MM.1S (cell line): ENCODE measurements around the gene ELOA.
A peak's percentile ranks its signal among the peaks of the same experiment; 100 is the strongest.

ENCODE experiments used
- DNase-seq: peaks from one replicate; pipeline ENCODE4 v3.0.0-alpha.2; 2015
- H2AFZ ChIP-seq: fragments of 300-600 bp; sonication (generic); 2 replicates; pipeline ENCODE4 v1.6.0; 2016; ENCODE audit warnings: antibody characterized with exemption, low read length
- H3F3A ChIP-seq: fragments of 300-600 bp; sonication (generic); 2 replicates; pipeline ENCODE4 v1.6.1; 2016; ENCODE audit warnings: mild to moderate bottlenecking, antibody characterized with exemption, low read length, moderate library complexity, mixed read lengths; ENCODE audit not compliant: insufficient read depth
- H3K27ac ChIP-seq: fragments of 300-600 bp; sonication (generic); 2 replicates; pipeline ENCODE4 v1.5.1; 2016; ENCODE audit warnings: mild to moderate bottlenecking, low read length
- H3K27me3 ChIP-seq: fragments of 300-600 bp; sonication (generic); replicated peaks from 2 replicates; pipeline ENCODE4 v1.6.0; 2016; ENCODE audit warnings: low read length; ENCODE audit not compliant: insufficient read depth
- H3K36me3 ChIP-seq: fragments of 300-600 bp; sonication (generic); replicated peaks from 2 replicates; pipeline ENCODE4 v1.6.1; 2016; ENCODE audit warnings: mild to moderate bottlenecking, low read length, mixed read lengths; ENCODE audit not compliant: insufficient read depth
- H3K4me1 ChIP-seq: fragments of 300-600 bp; sonication (generic); 2 replicates; pipeline ENCODE4 v1.6.1; 2016; ENCODE audit warnings: low read length, mixed read lengths
- H3K4me2 ChIP-seq: fragments of 300-600 bp; sonication (generic); 2 replicates; pipeline ENCODE4 v1.6.0; 2016; ENCODE audit warnings: low read depth, low read length
- H3K4me3 ChIP-seq: fragments of 300-600 bp; sonication (generic); 2 replicates; pipeline ENCODE4 v1.5.1; 2016; ENCODE audit warnings: low read length, mixed read lengths
- H3K79me2 ChIP-seq: fragments of 300-600 bp; sonication (generic); 2 replicates; pipeline ENCODE4 v1.6.1; 2016; ENCODE audit warnings: mixed run types, low read length, mixed read lengths
- H3K9ac ChIP-seq: fragments of 300-600 bp; sonication (generic); 2 replicates; pipeline ENCODE4 v1.6.1; 2016; ENCODE audit warnings: low read length, mixed read lengths
- H3K9me2 ChIP-seq: fragments of 300-600 bp; sonication (generic); replicated peaks from 2 replicates; pipeline ENCODE4 v1.6.1; 2016; ENCODE audit warnings: mild to moderate bottlenecking, low read length, mixed read lengths; ENCODE audit not compliant: insufficient read depth
- H3K9me3 ChIP-seq: fragments of 300-600 bp; sonication (generic); replicated peaks from 2 replicates; pipeline ENCODE4 v1.6.1; 2016; ENCODE audit warnings: mild to moderate bottlenecking, low read length, mixed read lengths; ENCODE audit not compliant: insufficient read depth
- H4K20me1 ChIP-seq: fragments of 300-600 bp; sonication (generic); 2 replicates; pipeline ENCODE4 v1.6.1; 2016; ENCODE audit warnings: mild to moderate bottlenecking, low read length, moderate library complexity, mixed read lengths; ENCODE audit not compliant: insufficient read depth
- CTCF ChIP-seq: fragments of 300-600 bp; sonication (generic); IDR thresholded peaks from 2 replicates; pipeline ENCODE4 v1.5.1; 2016; ENCODE audit warnings: antibody characterized with exemption, low read length, mixed read lengths
- EZH2 ChIP-seq: fragments of 300-600 bp; sonication (generic); optimal IDR thresholded peaks from 2 replicates; pipeline ENCODE3; 2017; ENCODE audit warnings: low read depth, mild to moderate bottlenecking, antibody characterized with exemption, low read length, mixed read lengths
- EZH2phosphoT487 ChIP-seq: fragments of 300-600 bp; sonication (generic); IDR thresholded peaks from 2 replicates; pipeline ENCODE4 v1.6.1; 2018; ENCODE audit warnings: antibody characterized with exemption, low read length

The ELOA gene

DNA sequence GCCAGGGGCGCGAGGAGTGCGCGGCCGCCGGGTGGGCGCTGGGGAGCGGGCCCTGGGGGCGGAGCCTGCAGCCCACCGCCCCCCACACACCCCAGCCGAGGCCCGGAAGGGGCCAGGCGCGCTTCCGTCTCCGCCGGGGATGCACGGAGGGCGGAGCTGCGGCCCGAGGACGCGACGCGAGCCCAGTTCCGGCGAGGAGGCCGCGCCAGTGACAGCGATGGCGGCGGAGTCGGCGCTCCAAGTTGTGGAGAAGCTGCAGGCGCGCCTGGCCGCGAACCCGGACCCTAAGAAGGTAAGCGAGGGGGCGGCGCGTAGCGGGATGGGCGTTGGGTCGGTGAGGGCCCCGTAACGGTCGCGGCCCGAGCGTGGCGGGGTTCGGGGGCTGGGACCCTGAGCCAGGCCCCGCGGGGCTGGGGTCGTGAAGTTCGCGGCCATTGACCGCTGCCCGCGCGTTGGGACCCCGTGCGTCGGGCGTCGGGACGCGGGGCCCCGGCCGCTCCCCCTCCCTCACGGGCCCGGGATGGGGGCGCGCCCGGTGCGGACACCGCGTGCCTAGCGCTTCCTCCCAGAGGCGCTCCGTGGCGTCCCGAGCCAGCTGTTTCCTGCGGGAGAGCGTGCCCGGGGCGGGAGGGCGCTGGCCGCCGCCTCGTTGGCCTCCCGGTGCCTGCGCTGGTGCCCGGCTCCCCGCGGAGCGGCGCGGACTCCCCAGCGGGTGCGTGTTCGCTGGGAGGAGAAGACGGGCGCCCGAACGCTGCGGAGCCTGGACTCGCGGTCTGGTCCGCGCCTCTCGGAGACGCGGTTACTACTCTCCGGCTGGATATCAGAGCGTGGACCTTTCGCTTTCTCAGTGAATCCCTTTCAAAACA, at the start of gene ELOA:
Gene ELOA (plus strand): TSS at position 185 of the 866 bp plus-strand sequence. CDS start 33 bp downstream, at position 218.
- peak within 1 kb of the TSS; percentile 88 for H3K4me2 ChIP-seq
- H3K9me2 ChIP-seq = no peaks in the 10 kb centered on the region
- no peak for TF ChIP-seq CTCF
- TF ChIP-seq EZH2 = no peak
- TF ChIP-seq EZH2phosphoT487 = no peak
- no peaks in the 10 kb centered on the region for H3K36me3 ChIP-seq
- DNase-seq = peak; percentile 81
- H3K4me1 ChIP-seq = no peaks in the 10 kb centered on the region
- no peaks in the 10 kb centered on the region for H3K27me3 ChIP-seq
- H4K20me1 ChIP-seq = peaks cover 21% of the 10 kb centered on the region
- peak within 1 kb of the TSS; percentile 44; the same call in 1 of the 2 replicates for H3K27ac ChIP-seq
- H3K9ac ChIP-seq = peak within 1 kb of the TSS; percentile 79
- H3K79me2 ChIP-seq = peaks cover 52% of the 10 kb centered on the region
- H3K9me3 ChIP-seq = no peaks in the 10 kb centered on the region
- H2AFZ ChIP-seq = peak within 1 kb of the TSS; percentile 71
- H3K4me3 ChIP-seq = peak within 1 kb of the TSS; percentile 75
- peaks cover 15% of the 10 kb centered on the region for H3F3A ChIP-seq

GRCh38 chr1:23693599-23693998, 49.7 kb upstream of the ELOA start:
- peaks cover 71% of the 10 kb centered on the region for H3K79me2 ChIP-seq
- no peaks in the 10 kb centered on the region for H3K27me3 ChIP-seq
- no peak overlapping the region for H2AFZ ChIP-seq
- no peak for DNase-seq
- H3K9me2 ChIP-seq = no peaks in the 10 kb centered on the region
- H3K36me3 ChIP-seq = peaks cover 40% of the 10 kb centered on the region; the same call in 1 of the 2 replicates
- H4K20me1 ChIP-seq = peaks cover 52% of the 10 kb centered on the region
- peak overlapping the region; percentile 90; the same call in 1 of the 2 replicates for H3K9ac ChIP-seq
- no peak for TF ChIP-seq EZH2phosphoT487
- H3K4me2 ChIP-seq = peak overlapping the region; percentile 95
- peaks cover 20% of the 10 kb centered on the region for H3F3A ChIP-seq
- H3K4me3 ChIP-seq = peak overlapping the region; percentile 98
- no peak overlapping the region for H3K27ac ChIP-seq
- peaks cover 11% of the 10 kb centered on the region for H3K4me1 ChIP-seq
- no peaks in the 10 kb centered on the region for H3K9me3 ChIP-seq

- Histone ChIP-seq H3K9me2 (no peaks in the 10 kb centered on the region), H3K9me3 (no peaks in the 10 kb centered on the region), H3K9ac (no peak overlapping the region), H3K36me3 (peaks cover 43% of the 10 kb centered on the region; the same call in 1 of the 2 replicates), H3F3A (peaks cover 20% of the 10 kb centered on the region), H4K20me1 (peaks cover 60% of the 10 kb centered on the region), H3K27me3 (no peaks in the 10 kb centered on the region), H3K4me2 (peak overlapping the region; percentile 95; the same call in 1 of the 2 replicates), H3K79me2 (peaks cover 78% of the 10 kb centered on the region), H3K4me1 (peaks cover 11% of the 10 kb centered on the region), H2AFZ (no peak overlapping the region), H3K4me3 (no peak overlapping the region), H3K27ac (no peak overlapping the region)
- DNase-seq = no peak
- TF ChIP-seq EZH2phosphoT487 = no peak
- no peak for TF ChIP-seq EZH2
- TF ChIP-seq CTCF = no peak
Measured at GRCh38 chr1:23694371-23694770, 48.9 kb upstream of the ELOA start.

DNA sequence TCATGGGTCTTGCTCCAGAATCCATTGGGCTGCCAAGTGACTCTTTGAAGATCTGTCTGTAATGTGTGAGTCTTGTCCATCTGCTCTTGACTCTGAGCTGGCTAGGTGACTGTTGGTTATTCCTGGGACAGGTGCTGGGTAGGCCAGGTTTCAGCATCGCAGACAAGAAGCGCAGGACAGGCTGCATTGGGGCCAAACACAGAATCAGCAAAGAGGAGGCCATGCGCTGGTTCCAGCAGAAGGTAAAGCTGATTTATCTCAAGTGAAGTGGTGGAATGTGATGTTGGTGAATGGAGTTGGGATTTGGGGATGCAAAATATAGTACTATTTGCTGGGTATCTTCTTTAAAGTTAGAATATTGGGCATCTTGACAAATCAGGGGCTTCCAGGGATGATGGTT, 47.6 kb upstream of the ELOA start:
- Histone ChIP-seq H3K36me3 (peaks cover 50% of the 10 kb centered on the region; the same call in 1 of the 2 replicates), H3K4me2 (no peak overlapping the region), H3K27ac (no peak overlapping the region), H3K9me2 (no peaks in the 10 kb centered on the region), H3K4me3 (no peak overlapping the region), H3K9me3 (no peaks in the 10 kb centered on the region), H3K4me1 (peaks cover 11% of the 10 kb centered on the region), H2AFZ (no peak overlapping the region), H4K20me1 (peaks cover 66% of the 10 kb centered on the region), H3K9ac (no peak overlapping the region), H3K27me3 (no peaks in the 10 kb centered on the region), H3K79me2 (peaks cover 91% of the 10 kb centered on the region), H3F3A (peaks cover 24% of the 10 kb centered on the region)
- TF ChIP-seq EZH2 (no peak), CTCF (no peak), EZH2phosphoT487 (no peak)
- DNase-seq = no peak
